ENCODE results near the gene AAMP. TPM values are rescaled to one million over a fixed set of nuclear protein-coding genes. Genes with fewer than 3 reads are reported as not detected.

AAMP gene
- total RNA-seq, 4 donors from 2014 or later = 97.8 to 163 (median 131) TPM

DNA sequence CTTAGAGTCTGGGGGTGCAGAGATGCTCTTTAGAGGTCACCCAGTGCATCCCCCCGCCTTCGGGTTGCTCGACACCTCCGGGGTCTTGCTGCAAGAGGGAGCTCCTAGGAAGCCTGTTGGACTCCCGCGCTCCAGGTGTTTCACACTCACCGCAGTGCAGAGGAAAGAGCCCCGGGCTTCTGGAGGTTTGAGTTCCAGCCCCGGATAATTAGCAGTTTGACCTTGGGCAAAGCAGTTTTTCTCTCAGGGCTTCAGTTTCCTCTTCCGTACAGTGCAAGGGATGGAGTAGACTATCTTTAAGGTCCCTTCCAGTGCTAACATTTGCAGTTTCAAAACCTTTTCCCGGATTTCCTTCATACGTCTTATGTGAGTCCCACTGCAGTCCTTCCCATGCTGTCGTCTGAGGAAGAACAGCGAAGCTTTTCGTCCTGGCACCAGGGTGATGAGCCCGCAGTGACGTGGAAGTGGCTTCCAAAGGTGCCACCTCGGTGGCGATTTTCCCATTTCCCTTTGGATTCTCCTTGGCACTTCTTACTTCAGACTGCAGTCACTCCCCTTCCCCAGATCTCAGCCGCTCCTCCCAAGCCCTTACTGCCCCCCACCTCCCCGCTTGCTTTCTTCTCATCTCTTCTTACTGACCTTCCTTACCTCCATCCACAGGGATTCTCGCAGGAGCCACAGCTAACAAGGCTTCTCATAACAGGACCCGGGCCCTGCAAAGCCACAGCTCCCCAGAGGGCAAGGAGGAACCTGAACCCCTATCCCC, 967 bp upstream of the AAMP start:
- Histone ChIP-seq H3K27ac (peak overlapping the region; percentile 11 to 80 (median 80)), H3K4me1 (peaks cover 3 to 75% (median 25%) of the 10 kb centered on the region in 3 donors), H3K27me3 (no peaks in the 10 kb centered on the region), H3K9me3 (no peaks in the 10 kb centered on the region), H3K4me3 (peak overlapping the region; percentile 63 to 77), H3K36me3 (peaks cover 0 to 45% of the 10 kb centered on the region in 2 donors)
- WGBS, 2 donors (ENCODE audit: low coverage in 1 of 2) = 0 to 7% methylated on average over 6 to 9 of the region's 23 CpGs
- TF ChIP-seq POLR2A (IDR thresholded peaks at IDR 0.05) (no peak), EP300 (IDR thresholded peaks at IDR 0.05) (no peak), POLR2AphosphoS5 (IDR thresholded peaks at IDR 0.05) (peak; percentile 4)
- TF ChIP-seq, protein P1, sequence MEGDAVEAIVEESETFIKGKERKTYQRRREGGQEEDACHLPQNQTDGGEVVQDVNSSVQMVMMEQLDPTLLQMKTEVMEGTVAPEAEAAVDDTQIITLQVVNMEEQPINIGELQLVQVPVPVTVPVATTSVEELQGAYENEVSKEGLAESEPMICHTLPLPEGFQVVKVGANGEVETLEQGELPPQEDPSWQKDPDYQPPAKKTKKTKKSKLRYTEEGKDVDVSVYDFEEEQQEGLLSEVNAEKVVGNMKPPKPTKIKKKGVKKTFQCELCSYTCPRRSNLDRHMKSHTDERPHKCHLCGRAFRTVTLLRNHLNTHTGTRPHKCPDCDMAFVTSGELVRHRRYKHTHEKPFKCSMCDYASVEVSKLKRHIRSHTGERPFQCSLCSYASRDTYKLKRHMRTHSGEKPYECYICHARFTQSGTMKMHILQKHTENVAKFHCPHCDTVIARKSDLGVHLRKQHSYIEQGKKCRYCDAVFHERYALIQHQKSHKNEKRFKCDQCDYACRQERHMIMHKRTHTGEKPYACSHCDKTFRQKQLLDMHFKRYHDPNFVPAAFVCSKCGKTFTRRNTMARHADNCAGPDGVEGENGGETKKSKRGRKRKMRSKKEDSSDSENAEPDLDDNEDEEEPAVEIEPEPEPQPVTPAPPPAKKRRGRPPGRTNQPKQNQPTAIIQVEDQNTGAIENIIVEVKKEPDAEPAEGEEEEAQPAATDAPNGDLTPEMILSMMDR (IDR thresholded peaks at IDR 0.05) = no peak
- no peak for ATAC-seq

DNA sequence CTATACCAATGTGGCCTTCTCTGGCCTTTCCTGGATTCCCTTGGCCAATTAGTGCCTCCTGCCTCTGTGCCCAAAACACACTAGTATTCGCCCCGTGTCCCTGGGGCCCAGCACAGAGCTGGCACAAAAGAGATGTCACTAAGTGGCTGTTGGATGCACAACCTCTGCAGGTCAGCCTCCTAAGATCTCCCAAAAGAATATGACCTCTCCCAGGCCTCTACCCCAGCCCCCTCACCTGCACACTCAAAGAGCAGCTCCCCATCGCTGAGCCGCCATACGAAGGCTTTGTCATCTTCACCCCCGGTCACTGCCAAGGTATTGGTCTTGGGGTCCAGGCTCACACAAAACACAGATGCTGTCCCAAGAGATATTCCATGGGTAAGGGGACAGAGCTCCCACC, 2.7 kb downstream of the AAMP start:
- Histone ChIP-seq H3K27ac (no peak overlapping the region), H3K36me3 (peaks cover 0 to 54% of the 10 kb centered on the region in 2 donors), H3K4me1 (peaks cover 3 to 66% (median 26%) of the 10 kb centered on the region in 3 donors), H3K27me3 (no peaks in the 10 kb centered on the region), H3K4me3 (no peak overlapping the region), H3K9me3 (no peaks in the 10 kb centered on the region)
- no peak for ATAC-seq
- TF ChIP-seq, protein P1 (IDR thresholded peaks at IDR 0.05) = no peak
- TF ChIP-seq POLR2A (IDR thresholded peaks at IDR 0.05) = no peak
- TF ChIP-seq EP300 (IDR thresholded peaks at IDR 0.05) = no peak
- no peak for TF ChIP-seq POLR2AphosphoS5 (IDR thresholded peaks at IDR 0.05)
- WGBS, 2 donors (ENCODE audit: low coverage in 1 of 2) = 100% methylated on average over 1 to 4 of the region's 6 CpGs

DNA sequence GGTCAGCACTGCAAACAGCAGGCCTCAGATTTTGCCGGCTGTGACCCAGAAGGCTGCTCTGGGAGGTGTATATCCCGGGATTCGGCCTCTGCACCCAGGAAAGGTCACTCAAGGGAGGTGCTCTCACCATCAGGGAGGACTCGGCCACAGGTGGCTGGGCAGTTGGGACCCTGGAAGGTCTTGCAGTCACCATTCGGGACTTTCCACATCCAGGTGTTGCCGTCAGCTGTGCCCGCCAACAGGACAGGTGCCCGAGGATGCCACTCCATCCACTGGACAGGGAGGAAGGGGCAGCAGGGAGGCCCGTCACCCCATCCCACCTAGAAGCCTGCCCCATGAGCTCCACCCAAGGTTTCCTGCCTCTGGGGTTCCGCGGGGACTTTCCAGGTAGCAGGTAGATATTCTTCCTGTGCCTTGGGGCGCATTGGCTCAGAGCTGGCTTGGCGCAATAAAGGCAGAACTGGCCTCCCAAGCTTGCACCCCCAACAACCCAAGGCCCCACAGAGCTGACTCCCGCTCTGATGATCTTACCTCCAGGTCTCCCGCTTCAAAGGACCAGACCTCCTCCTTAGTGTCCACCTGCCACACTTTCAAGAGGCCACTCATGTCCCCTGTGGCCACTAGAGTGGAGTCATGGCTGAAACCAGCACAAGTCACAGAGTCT, 3.5 kb downstream of the AAMP start:
- peaks cover 0 to 66% (median 26%) of the 10 kb centered on the region in 3 donors for H3K4me1 ChIP-seq
- no peak for ATAC-seq

DNA sequence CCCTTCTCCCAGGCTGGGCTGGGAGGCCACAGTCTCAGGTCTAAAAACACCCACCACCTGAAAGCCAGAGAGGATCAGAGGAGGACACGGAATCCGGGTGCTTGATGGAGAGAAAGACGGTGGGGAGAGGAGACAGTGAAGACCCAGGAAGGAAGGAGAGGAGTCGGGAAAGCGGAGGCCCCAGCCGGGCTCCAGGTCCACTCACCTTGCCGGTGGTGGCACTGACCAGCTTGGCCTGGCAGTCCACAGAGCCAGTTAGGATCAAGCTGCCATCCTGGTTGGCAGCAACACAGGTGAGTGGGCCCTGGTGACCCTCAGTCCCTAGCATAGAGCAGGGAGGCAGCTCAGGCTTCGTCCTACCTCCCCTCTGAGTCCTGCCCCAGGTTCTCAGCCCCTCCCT, 4.3 kb downstream of the AAMP start:
- Histone ChIP-seq H3K27me3 (no peaks in the 10 kb centered on the region), H3K36me3 (peaks cover 0 to 54% of the 10 kb centered on the region in 2 donors), H3K4me3 (no peak overlapping the region), H3K9me3 (no peaks in the 10 kb centered on the region), H3K27ac (no peak overlapping the region), H3K4me1 (peaks cover 0 to 66% (median 27%) of the 10 kb centered on the region in 3 donors)
- 68% methylated on average over 7 of the region's 8 CpGs; no CpG with 5 or more reads in 1 of the 2 donors for WGBS, 2 donors (ENCODE audit: low coverage in 1 of 2)
- TF ChIP-seq POLR2A (IDR thresholded peaks at IDR 0.05) (no peak), POLR2AphosphoS5 (IDR thresholded peaks at IDR 0.05) (no peak), EP300 (IDR thresholded peaks at IDR 0.05) (no peak)
- TF ChIP-seq, protein P1 (IDR thresholded peaks at IDR 0.05) = no peak
- ATAC-seq = no peak

More for the DNA sequence above, 3.5 kb downstream of the AAMP start:
- no peak overlapping the region for H3K4me3 ChIP-seq
- no peaks in the 10 kb centered on the region for H3K9me3 ChIP-seq
- no peak overlapping the region for H3K27ac ChIP-seq
- peaks cover 0 to 54% of the 10 kb centered on the region in 2 donors for H3K36me3 ChIP-seq
- no peaks in the 10 kb centered on the region for H3K27me3 ChIP-seq
- WGBS, 2 donors (ENCODE audit: low coverage in 1 of 2) = 90% methylated on average over 5 of the region's 15 CpGs; no CpG with 5 or more reads in 1 of the 2 donors
- TF ChIP-seq EP300 (IDR thresholded peaks at IDR 0.05) (no peak), POLR2AphosphoS5 (IDR thresholded peaks at IDR 0.05) (no peak), POLR2A (IDR thresholded peaks at IDR 0.05) (no peak)
- TF ChIP-seq, protein P1 (IDR thresholded peaks at IDR 0.05) = no peak

Measured in gastroesophageal sphincter (tissue), 4 donors.